ENCODE results near the gene CHST4.
"Not testable (repeated sequence)": the region's sequence is repeated elsewhere in the genome, so short reads cannot be mapped to it uniquely, and the experiment has no call there.

CHST4 gene

GRCh38 chr16:71524566-71525553 is 1.4 kb upstream of the CHST4 start:
- DNase-seq (ENCODE audit: low spot score): no peak

GRCh38 chr16:71528257-71528656 is 2.0 kb downstream of the CHST4 start:
- DNase-seq (ENCODE audit: low spot score): no peak

- no peak for DNase-seq (ENCODE audit: low spot score)
These were observed 2.6 kb downstream of the CHST4 start for GRCh38 chr16:71528863-71529262.

GRCh38 chr16:71532366-71532765 is 6.1 kb downstream of the CHST4 start:
- DNase-seq (ENCODE audit: low spot score): no peak

- no peak for DNase-seq (ENCODE audit: low spot score)
These were observed 10.7 kb downstream of the CHST4 start for GRCh38 chr16:71536752-71537499.

- peak; percentile 49 for DNase-seq (ENCODE audit: low spot score)
These were observed 11.4 kb downstream of the CHST4 start for GRCh38 chr16:71537643-71538042.

GRCh38 chr16:71542377-71542776 is 16.2 kb downstream of the CHST4 start:
- DNase-seq (ENCODE audit: low spot score): peak; percentile 61

GRCh38 chr16:71547168-71547567 is 20.9 kb downstream of the CHST4 start:
- no peak for DNase-seq (ENCODE audit: low spot score)

- no peak for DNase-seq (ENCODE audit: low spot score)
These were observed 26.7 kb downstream of the CHST4 start for GRCh38 chr16:71552698-71553503.

GRCh38 chr16:71555230-71555891 is 29.1 kb downstream of the CHST4 start:
- DNase-seq (ENCODE audit: low spot score): no peak

- no peak for DNase-seq (ENCODE audit: low spot score)
These were observed 31.1 kb downstream of the CHST4 start for GRCh38 chr16:71557299-71557698.

- no peak for DNase-seq (ENCODE audit: low spot score)
These were observed 31.8 kb downstream of the CHST4 start for GRCh38 chr16:71557954-71558582.

- no peak for DNase-seq (ENCODE audit: low spot score)
These were observed 33.6 kb downstream of the CHST4 start for GRCh38 chr16:71559855-71560254.

- not testable (repeated sequence) for DNase-seq (ENCODE audit: low spot score)
These were observed 35.7 kb downstream of the CHST4 start for GRCh38 chr16:71561886-71562285.

- DNase-seq (ENCODE audit: low spot score): no peak
These were observed 36.3 kb downstream of the CHST4 start for GRCh38 chr16:71562552-71562951.

GRCh38 chr16:71564335-71564967 is 38.2 kb downstream of the CHST4 start:
- DNase-seq (ENCODE audit: low spot score): peak; percentile 71

GRCh38 chr16:71565812-71566700 is 39.8 kb downstream of the CHST4 start:
- peak; percentile 10 for DNase-seq (ENCODE audit: low spot score)

- DNase-seq (ENCODE audit: low spot score): no peak
These were observed 41.7 kb downstream of the CHST4 start for GRCh38 chr16:71567931-71568330.

- DNase-seq (ENCODE audit: low spot score): no peak
These were observed 42.3 kb downstream of the CHST4 start for GRCh38 chr16:71568551-71568950.

GRCh38 chr16:71569621-71570020 is 43.4 kb downstream of the CHST4 start:
- DNase-seq (ENCODE audit: low spot score): no peak
